ENCODE data around the gene C5.

GRCh38 chr9:120911295-120911837 is 138.7 kb downstream of the C5 start:
- TF ChIP-seq EZH2 (IDR thresholded peaks at IDR 0.05; ENCODE audit: low read depth, unreplicated experiment) (no peak), CTCF (conservative IDR thresholded peaks at IDR 0.05; ENCODE audit: low read depth in 2 of 2) (peak in 1 of 2 experiments; percentile 34; a peak in 1 of 4 replicates), EZH2phosphoT487 (IDR thresholded peaks at IDR 0.05; ENCODE audit: unreplicated experiment) (no peak), REST (IDR thresholded peaks at IDR 0.05; ENCODE audit: unreplicated experiment) (no peak), POLR2AphosphoS5 (IDR thresholded peaks at IDR 0.05; ENCODE audit: low read depth) (no peak), ZNF462 (CRISPR knock-in tag; IDR thresholded peaks at IDR 0.05) (no peak), ETS1 (IDR thresholded peaks at IDR 0.05) (no peak), CREB1 (CRISPR knock-in tag; IDR thresholded peaks at IDR 0.05; ENCODE audit: low read depth) (no peak), ZNF331 (CRISPR knock-in tag; IDR thresholded peaks at IDR 0.05; ENCODE audit: low read depth) (no peak), STAT1 (IDR thresholded peaks at IDR 0.05; ENCODE audit: unreplicated experiment) (no peak), JUNB (IDR thresholded peaks at IDR 0.05; ENCODE audit: unreplicated experiment) (no peak), NANOG (IDR thresholded peaks at IDR 0.05; ENCODE audit: borderline replicate concordance) (no peak)

Data from GM23338 (cell line).